HepG2 (cell line): ENCODE results near the gene CDK9. TPM values are rescaled to one million over a fixed set of nuclear protein-coding genes. Genes with fewer than 3 reads are reported as not detected.
A peak's percentile ranks its signal among the peaks of the same experiment; 100 is the strongest.

Source experiments
- AGO1 ChIP-seq: fragments of 200-400 bp; formaldehyde crosslinking; IDR thresholded peaks from 2 replicates; pipeline ENCODE4 v1.6.1; 2017; ENCODE audit warnings: mild to moderate bottlenecking, low read depth, low read length, moderate library complexity; ENCODE audit not compliant: poor library complexity, severe bottlenecking
- EP300 ChIP-seq, 3 experiments: sonication (generic) in 1 of 3; formaldehyde crosslinking in 1 of 3; IDR thresholded peaks; 2 replicates each; pipeline versions ENCODE4 v1.5.1 to v1.6.1; 2011 to 2020; ENCODE audit warnings: low read depth in 2 of 3, low read length in 2 of 3, borderline replicate concordance in 1 of 3, improper control_type of control experiment in 1 of 3, mild to moderate bottlenecking in 1 of 3, missing genetic modification reagents in 1 of 3, moderate library complexity in 1 of 3
- FOXA3 ChIP-seq: IDR thresholded peaks from 2 replicates; pipeline ENCODE4 v1.6.1; 2016; ENCODE audit warnings: missing genetic modification reagents, missing compliant biosample characterization
- GATA4 ChIP-seq: sonication (generic); IDR thresholded peaks from 2 replicates; pipeline ENCODE4 v1.6.1; 2016; ENCODE audit warnings: antibody characterized with exemption, low read depth, borderline replicate concordance
- GTF2F1 ChIP-seq: fragments of 150-350 bp; IDR thresholded peaks from 2 replicates; pipeline ENCODE4 v1.6.1; 2014; ENCODE audit warnings: low read length
- HDAC6 ChIP-seq: fragments of 200-600 bp; sonication (generic); IDR thresholded peaks from 2 replicates; pipeline ENCODE4 v1.7.0; 2017; ENCODE audit warnings: mild to moderate bottlenecking, antibody characterized with exemption, low read length, low read depth
- KDM4B ChIP-seq: sonication (generic); formaldehyde crosslinking; IDR thresholded peaks from 2 replicates; pipeline ENCODE4 v1.4.0; 2020; ENCODE audit warnings: missing genetic modification reagents
- NCOR1 ChIP-seq: fragments of 200-600 bp; sonication (generic); IDR thresholded peaks from 2 replicates; pipeline ENCODE4 v1.7.0; 2017; ENCODE audit warnings: antibody characterized with exemption, low read length, borderline replicate concordance
- NFKBIZ ChIP-seq: IDR thresholded peaks from 2 replicates; pipeline ENCODE4 v1.6.1; 2018; ENCODE audit warnings: missing genetic modification reagents, missing compliant biosample characterization
- PAXIP1 ChIP-seq: sonication (generic); formaldehyde crosslinking; conservative IDR thresholded peaks from 2 replicates; pipeline ENCODE4 v1.4.0; 2020; ENCODE audit warnings: mild to moderate bottlenecking, missing genetic modification reagents, moderate library complexity
- PITX1 ChIP-seq: sonication (generic); formaldehyde crosslinking; IDR thresholded peaks from 2 replicates; pipeline ENCODE4 v1.5.1; 2020; ENCODE audit warnings: mild to moderate bottlenecking, missing genetic modification reagents
- RFX5 ChIP-seq: IDR thresholded peaks from 2 replicates; pipeline ENCODE4 v1.6.1; 2011; ENCODE audit warnings: low read depth, low read length, improper control_type of control experiment
- SKI ChIP-seq: fragments of 450-650 bp; IDR thresholded peaks from one replicate; pipeline ENCODE4 v1.6.1; 2018; ENCODE audit warnings: mild to moderate bottlenecking; ENCODE audit not compliant: partially characterized antibody
- TRAFD1 ChIP-seq: sonication (generic); formaldehyde crosslinking; IDR thresholded peaks from 2 replicates; pipeline ENCODE4 v1.5.1; 2020; ENCODE audit warnings: missing genetic modification reagents, mild to moderate bottlenecking, borderline replicate concordance
- ZBTB2 ChIP-seq: sonication (generic); formaldehyde crosslinking; IDR thresholded peaks from 2 replicates; pipeline ENCODE4 v1.8.0; 2022; ENCODE audit warnings: low read depth, missing genetic modification reagents
- ZNF160 ChIP-seq: sonication (generic); formaldehyde crosslinking; IDR thresholded peaks from 2 replicates; pipeline ENCODE4 v1.8.0; 2022; ENCODE audit warnings: mild to moderate bottlenecking, inconsistent platforms, missing genetic modification reagents
- ZNF235 ChIP-seq: sonication (generic); formaldehyde crosslinking; IDR thresholded peaks from 2 replicates; pipeline ENCODE4 v1.8.1; 2023; ENCODE audit warnings: mild to moderate bottlenecking, missing genetic modification reagents, borderline replicate concordance
- ZNF24 ChIP-seq: fragments of 450-650 bp; IDR thresholded peaks from 2 replicates; pipeline ENCODE4 v1.6.1; 2017; ENCODE audit warnings: antibody characterized with exemption, mild to moderate bottlenecking
- ZNF260 ChIP-seq: sonication (generic); formaldehyde crosslinking; IDR thresholded peaks from 2 replicates; pipeline ENCODE4 v1.4.0; 2020; ENCODE audit warnings: missing genetic modification reagents, low read depth, mild to moderate bottlenecking, borderline replicate concordance
- ZNF30 ChIP-seq: sonication (generic); formaldehyde crosslinking; IDR thresholded peaks from 2 replicates; pipeline ENCODE4 v1.5.0; 2020; ENCODE audit warnings: mild to moderate bottlenecking, missing genetic modification reagents
- ZNF383 ChIP-seq: sonication (generic); formaldehyde crosslinking; IDR thresholded peaks from 2 replicates; pipeline ENCODE4 v1.4.0; 2020; ENCODE audit warnings: missing genetic modification reagents, mild to moderate bottlenecking, borderline replicate concordance
- ZNF576 ChIP-seq: sonication (generic); formaldehyde crosslinking; IDR thresholded peaks from 2 replicates; pipeline ENCODE4 v1.4.0; 2020; ENCODE audit warnings: mild to moderate bottlenecking, missing genetic modification reagents
- polyA plus RNA-seq, 8 experiments: library from polyadenylated mRNA; depleted of rRNA in 3 of 8; stranded (reverse) in 7 of 8; unstranded in 1 of 8; fragments of >200 nt; fragmentation: Illumina TruSeq in 4 of 8; extraction: Trizol in 4 of 8; gene quantifications; 2 replicates each; pipeline versions ENCODE4 v1.2.1 to v1.2.3, GENCODE V29; 2011 to 2016; ENCODE audit warnings: low read depth in 4 of 8, missing spikeins in 1 of 8, mixed read lengths in 1 of 8; ENCODE audit not compliant: insufficient read depth in 1 of 8
- total RNA-seq, 5 experiments: library from RNA; depleted of rRNA; stranded (reverse); fragments of >200 nt; fragmentation: Illumina TruSeq; extraction: Trizol; gene quantifications; 2 replicates each; pipeline ENCODE4 v1.2.3, GENCODE V29; 2016; ENCODE audit warnings: low read depth in 1 of 5

The CDK9 gene
- total and polyA plus RNA-seq, 2 of the 13 experiments (the other 11 are each of a cell fraction or from before 2014, with no cell fraction given): 16.8 to 21.5 TPM

GRCh38 chr9:127802576-127803443 lies 17.0 kb downstream of the CDK9 start, which contains the start of gene FPGS (continued):
- no peak for TF ChIP-seq KDM4B (CRISPR knock-in tag)
- TF ChIP-seq TRAFD1 (CRISPR knock-in tag): no peak
- no peak for TF ChIP-seq HDAC6
- no peak for TF ChIP-seq NFKBIZ (CRISPR knock-in tag)
- no peak for TF ChIP-seq ZNF260 (CRISPR knock-in tag)
- no peak for TF ChIP-seq RFX5
- TF ChIP-seq PITX1: no peak
- TF ChIP-seq ZBTB2 (CRISPR knock-in tag): no peak
- no peak for TF ChIP-seq ZNF24
- no peak for TF ChIP-seq EP300 (IDR thresholded peaks at IDR 0.05; ENCODE audit: low read depth in 2 of 2, low read length in 2 of 2)
- no peak for TF ChIP-seq EP300 (CRISPR knock-in tag; IDR thresholded peaks at IDR 0.05; ENCODE audit: borderline replicate concordance)
- TF ChIP-seq PAXIP1 (CRISPR knock-in tag): peak; percentile 37; the same call in 1 of the 2 replicates
- TF ChIP-seq SKI: peak; percentile 73
- no peak for TF ChIP-seq GTF2F1
- TF ChIP-seq NCOR1: no peak
- TF ChIP-seq ZNF30 (CRISPR knock-in tag): no peak
- no peak; the same call in none of the 2 replicates for TF ChIP-seq FOXA3
- 0 out of 2 replicates have a peak, but pooled peaks have one; percentile 53 for TF ChIP-seq ZNF160
- no peak; the same call in none of the 2 replicates for TF ChIP-seq GATA4
- no peak for TF ChIP-seq ZNF383 (CRISPR knock-in tag)
- TF ChIP-seq AGO1: no peak
- TF ChIP-seq ZNF576 (CRISPR knock-in tag): 0 out of 2 replicates have a peak, but pooled peaks have one; percentile 38
- peak; percentile 92; the same call in 1 of the 2 replicates for TF ChIP-seq ZNF235 (CRISPR knock-in tag)
